ENCODE results near the gene PTPN4. TPM values are rescaled to one million over a fixed set of nuclear protein-coding genes. Genes with fewer than 3 reads are reported as not detected.

The PTPN4 gene
- total RNA-seq, 1 experiment from 2014 or later: 52.4 TPM

GRCh38 chr2:119846021-119846420, 86.3 kb downstream of the PTPN4 start:
- Mint-ChIP-seq H3K27ac (ENCODE audit: unreplicated experiment) (no peak overlapping the region), H3K4me3 (ENCODE audit: low read depth, unreplicated experiment) (no peak overlapping the region), H3K36me3 (ENCODE audit: insufficient read depth, unreplicated experiment) (peaks cover 13% of the 10 kb centered on the region), H3K9me3 (ENCODE audit: low read depth, unreplicated experiment) (no peaks in the 10 kb centered on the region), H3K4me1 (ENCODE audit: low read depth, unreplicated experiment) (peaks cover 23% of the 10 kb centered on the region), H3K27me3 (ENCODE audit: unreplicated experiment) (no peaks in the 10 kb centered on the region)
- intact Hi-C loops (cut with micrococcal nuclease; ENCODE audit: unreplicated experiment): no loop called here
- CTCF ChIA-PET: no interaction called here
- no TSS peak for BruUV-seq (replicated peaks)
- no peak for DNase-seq
- TF ChIP-seq, protein P1, sequence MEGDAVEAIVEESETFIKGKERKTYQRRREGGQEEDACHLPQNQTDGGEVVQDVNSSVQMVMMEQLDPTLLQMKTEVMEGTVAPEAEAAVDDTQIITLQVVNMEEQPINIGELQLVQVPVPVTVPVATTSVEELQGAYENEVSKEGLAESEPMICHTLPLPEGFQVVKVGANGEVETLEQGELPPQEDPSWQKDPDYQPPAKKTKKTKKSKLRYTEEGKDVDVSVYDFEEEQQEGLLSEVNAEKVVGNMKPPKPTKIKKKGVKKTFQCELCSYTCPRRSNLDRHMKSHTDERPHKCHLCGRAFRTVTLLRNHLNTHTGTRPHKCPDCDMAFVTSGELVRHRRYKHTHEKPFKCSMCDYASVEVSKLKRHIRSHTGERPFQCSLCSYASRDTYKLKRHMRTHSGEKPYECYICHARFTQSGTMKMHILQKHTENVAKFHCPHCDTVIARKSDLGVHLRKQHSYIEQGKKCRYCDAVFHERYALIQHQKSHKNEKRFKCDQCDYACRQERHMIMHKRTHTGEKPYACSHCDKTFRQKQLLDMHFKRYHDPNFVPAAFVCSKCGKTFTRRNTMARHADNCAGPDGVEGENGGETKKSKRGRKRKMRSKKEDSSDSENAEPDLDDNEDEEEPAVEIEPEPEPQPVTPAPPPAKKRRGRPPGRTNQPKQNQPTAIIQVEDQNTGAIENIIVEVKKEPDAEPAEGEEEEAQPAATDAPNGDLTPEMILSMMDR (IDR thresholded peaks at IDR 0.05; ENCODE audit: unreplicated experiment): no peak

DNA sequence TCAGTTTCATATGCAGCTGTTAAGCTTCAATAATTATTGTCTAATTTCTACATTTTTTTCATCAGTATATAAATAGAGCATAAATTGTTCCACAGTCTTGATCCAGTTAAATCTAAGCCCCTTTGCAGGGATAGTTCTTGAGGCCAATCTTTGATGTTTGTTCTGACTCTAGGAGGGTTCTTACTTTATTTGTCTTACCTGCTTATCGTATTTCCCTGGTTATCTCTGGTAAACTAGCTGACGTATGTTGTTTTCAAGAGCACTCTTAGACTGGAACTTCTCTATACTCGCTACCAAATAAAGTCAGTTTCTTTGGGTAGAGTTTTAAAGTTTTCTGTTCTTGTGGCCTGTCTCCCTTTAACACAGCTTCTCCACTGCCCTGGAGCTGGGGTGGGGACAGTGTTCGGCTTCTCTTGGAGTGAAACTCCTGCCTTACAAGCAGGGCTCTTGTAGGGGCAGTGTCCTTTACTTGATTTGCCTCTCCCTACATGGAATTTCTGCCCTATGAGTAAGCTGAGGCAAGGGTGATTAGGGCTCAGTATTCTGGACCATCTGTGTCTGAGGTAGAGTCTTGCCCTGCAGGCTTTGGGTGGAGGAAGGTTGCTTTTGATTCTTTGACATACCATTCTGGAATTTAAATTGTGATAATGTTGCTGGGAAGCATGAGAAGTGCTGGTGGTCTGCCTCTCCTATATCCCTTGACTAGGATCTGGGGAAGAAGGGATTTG, 90.3 kb downstream of the PTPN4 start:
- BruUV-seq (replicated peaks): no TSS peak
- CTCF ChIA-PET: no interaction called here
- Mint-ChIP-seq H3K27me3 (ENCODE audit: unreplicated experiment) (no peaks in the 10 kb centered on the region), H3K9me3 (ENCODE audit: low read depth, unreplicated experiment) (peaks cover 9% of the 10 kb centered on the region), H3K27ac (ENCODE audit: unreplicated experiment) (no peak overlapping the region), H3K4me1 (ENCODE audit: low read depth, unreplicated experiment) (peaks cover 16% of the 10 kb centered on the region), H3K36me3 (ENCODE audit: insufficient read depth, unreplicated experiment) (peaks cover 9% of the 10 kb centered on the region), H3K4me3 (ENCODE audit: low read depth, unreplicated experiment) (no peak overlapping the region)
- intact Hi-C loops (cut with micrococcal nuclease; ENCODE audit: unreplicated experiment): no loop called here
- DNase-seq: no peak
- TF ChIP-seq, protein P1 (IDR thresholded peaks at IDR 0.05; ENCODE audit: unreplicated experiment): no peak

DNA sequence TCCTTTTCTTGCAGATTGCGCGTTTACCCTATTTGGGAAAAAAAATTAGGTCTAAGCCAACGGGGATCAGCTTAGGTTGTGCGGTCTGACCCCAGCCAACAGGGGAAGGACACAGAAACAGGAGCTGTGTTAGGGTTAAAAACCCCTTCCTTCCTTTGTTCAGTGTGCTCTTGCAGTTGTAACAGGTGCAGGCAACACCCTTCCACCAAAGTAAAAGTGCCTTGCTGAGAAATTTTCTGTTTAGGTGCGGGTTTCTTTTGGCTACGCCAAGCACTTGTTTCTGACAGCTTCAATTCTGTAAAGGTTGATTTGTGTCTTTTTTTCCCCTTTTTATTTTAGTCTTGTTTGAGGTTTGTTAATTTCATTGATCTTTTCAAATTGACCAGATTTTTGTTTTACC, 92.5 kb downstream of the PTPN4 start:
- H3K27me3 Mint-ChIP-seq (ENCODE audit: unreplicated experiment): no peaks in the 10 kb centered on the region
- H3K4me1 Mint-ChIP-seq (ENCODE audit: low read depth, unreplicated experiment): peaks cover 10% of the 10 kb centered on the region
- no peak overlapping the region for H3K27ac Mint-ChIP-seq (ENCODE audit: unreplicated experiment)
- peaks cover 7% of the 10 kb centered on the region for H3K36me3 Mint-ChIP-seq (ENCODE audit: insufficient read depth, unreplicated experiment)
- H3K9me3 Mint-ChIP-seq (ENCODE audit: low read depth, unreplicated experiment): peaks cover 9% of the 10 kb centered on the region
- CTCF ChIA-PET: no interaction called here
- DNase-seq: no peak
- H3K4me3 Mint-ChIP-seq (ENCODE audit: low read depth, unreplicated experiment): no peak overlapping the region
- TF ChIP-seq, protein P1 (IDR thresholded peaks at IDR 0.05; ENCODE audit: unreplicated experiment): no peak
- no TSS peak for BruUV-seq (replicated peaks)
- intact Hi-C loops (cut with micrococcal nuclease; ENCODE audit: unreplicated experiment): no loop called here

GRCh38 chr2:119853777-119854399, 94.2 kb downstream of the PTPN4 start:
- DNase-seq: no peak
- TF ChIP-seq, protein P1 (IDR thresholded peaks at IDR 0.05; ENCODE audit: unreplicated experiment): no peak
- H3K4me3 Mint-ChIP-seq (ENCODE audit: low read depth, unreplicated experiment): no peak overlapping the region
- H3K36me3 Mint-ChIP-seq (ENCODE audit: insufficient read depth, unreplicated experiment): peaks cover 12% of the 10 kb centered on the region
- peaks cover 9% of the 10 kb centered on the region for H3K9me3 Mint-ChIP-seq (ENCODE audit: low read depth, unreplicated experiment)
- intact Hi-C loops (cut with micrococcal nuclease; ENCODE audit: unreplicated experiment): no loop called here
- BruUV-seq (replicated peaks): no TSS peak
- peaks cover 21% of the 10 kb centered on the region for H3K4me1 Mint-ChIP-seq (ENCODE audit: low read depth, unreplicated experiment)
- H3K27me3 Mint-ChIP-seq (ENCODE audit: unreplicated experiment): no peaks in the 10 kb centered on the region
- H3K27ac Mint-ChIP-seq (ENCODE audit: unreplicated experiment): no peak overlapping the region
- CTCF ChIA-PET: no interaction called here

Data from Calu3 (cell line).